ENCODE data around the gene PADI2.

- TF ChIP-seq CTCF (IDR thresholded peaks at IDR 0.05) = no peak
- TF ChIP-seq POLR2A (IDR thresholded peaks at IDR 0.05) = no peak
Measured at GRCh38 chr1:17104782-17105181, 14.5 kb downstream of the PADI2 start.
